Nephron progenitor cell (in vitro differentiated cells): Measurements from ENCODE around the gene RNF111.

Source experiments
- DNase-seq: peaks from one replicate; pipeline ENCODE4 v3.0.0; 2021
- H3K27ac Mint-ChIP-seq: 2 replicates; pipeline ENCODE4 v1.8.0; 2021; ENCODE audit warnings: mild to moderate bottlenecking, moderate library complexity, mixed read lengths
- H3K27me3 Mint-ChIP-seq: 2 replicates; pipeline ENCODE4 v1.8.0; 2021; ENCODE audit warnings: mild to moderate bottlenecking, low read depth, mixed read lengths; ENCODE audit not compliant: poor library complexity
- H3K36me3 Mint-ChIP-seq: 2 replicates; pipeline ENCODE4 v1.8.0; 2021; ENCODE audit warnings: low read depth, mixed read lengths
- H3K4me1 Mint-ChIP-seq: 2 replicates; pipeline ENCODE4 v1.8.0; 2021; ENCODE audit warnings: mixed read lengths
- H3K4me3 Mint-ChIP-seq: 2 replicates; pipeline ENCODE4 v1.8.0; 2021; ENCODE audit warnings: mild to moderate bottlenecking, moderate library complexity, mixed read lengths
- H3K9me3 Mint-ChIP-seq: 2 replicates; pipeline ENCODE4 v1.8.0; 2021; ENCODE audit warnings: mild to moderate bottlenecking, moderate library complexity, mixed read lengths
- TF ChIP-seq, protein P1 (sequence below): fragments of 200-600 bp; sonication (generic); IDR thresholded peaks from 2 replicates; pipeline ENCODE4 v1.5.0; 2021; ENCODE audit warnings: antibody characterized with exemption

RNF111 gene

DNA sequence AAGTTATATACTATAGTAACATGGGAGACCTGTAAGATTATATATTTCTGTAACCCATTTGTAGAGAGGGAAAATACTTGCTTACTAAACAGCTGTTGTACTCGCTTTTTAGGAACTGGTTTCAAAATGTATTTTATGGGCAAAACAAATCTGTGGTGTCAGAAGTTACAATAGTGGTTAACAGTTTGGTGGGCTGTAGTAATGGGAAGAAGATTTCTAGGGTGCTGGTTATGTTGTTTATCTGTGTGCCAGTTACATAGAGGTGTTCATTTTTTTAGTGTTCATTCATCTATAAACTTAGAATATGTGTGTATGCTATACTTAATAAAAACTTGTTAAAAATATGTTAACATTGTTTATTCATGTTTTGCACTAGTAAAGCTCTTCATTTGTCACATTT, 42.1 kb downstream of the RNF111 start:
- Mint-ChIP-seq H3K4me1 (peaks cover 7% of the 10 kb centered on the region), H3K27ac (peak overlapping the region; percentile 23), H3K9me3 (peaks cover under 1% of the 10 kb centered on the region), H3K27me3 (no peaks in the 10 kb centered on the region), H3K36me3 (peaks cover 55% of the 10 kb centered on the region), H3K4me3 (no peak overlapping the region)
- TF ChIP-seq, protein P1, sequence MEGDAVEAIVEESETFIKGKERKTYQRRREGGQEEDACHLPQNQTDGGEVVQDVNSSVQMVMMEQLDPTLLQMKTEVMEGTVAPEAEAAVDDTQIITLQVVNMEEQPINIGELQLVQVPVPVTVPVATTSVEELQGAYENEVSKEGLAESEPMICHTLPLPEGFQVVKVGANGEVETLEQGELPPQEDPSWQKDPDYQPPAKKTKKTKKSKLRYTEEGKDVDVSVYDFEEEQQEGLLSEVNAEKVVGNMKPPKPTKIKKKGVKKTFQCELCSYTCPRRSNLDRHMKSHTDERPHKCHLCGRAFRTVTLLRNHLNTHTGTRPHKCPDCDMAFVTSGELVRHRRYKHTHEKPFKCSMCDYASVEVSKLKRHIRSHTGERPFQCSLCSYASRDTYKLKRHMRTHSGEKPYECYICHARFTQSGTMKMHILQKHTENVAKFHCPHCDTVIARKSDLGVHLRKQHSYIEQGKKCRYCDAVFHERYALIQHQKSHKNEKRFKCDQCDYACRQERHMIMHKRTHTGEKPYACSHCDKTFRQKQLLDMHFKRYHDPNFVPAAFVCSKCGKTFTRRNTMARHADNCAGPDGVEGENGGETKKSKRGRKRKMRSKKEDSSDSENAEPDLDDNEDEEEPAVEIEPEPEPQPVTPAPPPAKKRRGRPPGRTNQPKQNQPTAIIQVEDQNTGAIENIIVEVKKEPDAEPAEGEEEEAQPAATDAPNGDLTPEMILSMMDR, result no peak
- DNase-seq, result no peak

DNA sequence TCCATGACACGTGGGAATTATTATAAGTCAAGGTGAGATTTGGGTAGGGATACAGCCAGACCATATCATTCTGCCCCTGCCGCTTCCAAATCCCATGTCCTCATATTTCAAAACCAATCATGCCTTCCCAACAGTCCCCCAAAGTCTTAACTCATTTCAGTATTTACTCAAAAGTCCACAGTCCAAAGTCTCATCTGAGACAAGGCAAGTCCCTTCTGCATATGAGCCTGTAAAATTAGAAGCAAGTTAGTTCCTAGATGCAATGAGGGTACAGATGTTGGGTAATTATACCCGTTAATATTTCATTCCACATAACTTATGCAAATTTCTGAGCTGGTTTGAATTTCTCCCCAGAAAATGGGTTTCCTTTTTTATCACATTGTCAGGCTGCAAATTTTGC, 47.7 kb downstream of the RNF111 start:
- no peak for DNase-seq
- Mint-ChIP-seq H3K4me1 (peaks cover 7% of the 10 kb centered on the region), H3K27me3 (no peaks in the 10 kb centered on the region), H3K36me3 (peaks cover 91% of the 10 kb centered on the region), H3K4me3 (no peak overlapping the region), H3K9me3 (peaks cover 26% of the 10 kb centered on the region), H3K27ac (no peak overlapping the region)
- TF ChIP-seq, protein P1, result no peak

DNA sequence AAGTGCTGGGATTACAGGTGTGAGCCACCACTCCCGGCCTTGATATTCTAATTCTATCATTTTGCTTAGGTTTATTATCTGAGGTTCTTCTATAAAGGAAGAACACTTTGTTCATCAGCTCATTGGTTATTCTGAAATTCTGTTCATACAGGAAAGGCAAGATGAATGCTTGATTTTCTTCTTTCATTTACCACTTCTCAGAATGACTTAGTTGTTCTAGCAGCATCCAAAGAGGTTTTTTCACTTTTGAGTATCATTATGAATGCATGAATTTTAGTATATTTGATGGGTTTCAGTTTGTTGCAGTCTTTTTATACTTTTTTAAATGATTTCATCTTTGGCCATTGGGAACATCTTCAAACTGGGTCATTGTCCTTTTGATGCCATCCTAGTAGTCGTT, 51.8 kb downstream of the RNF111 start:
- no peaks in the 10 kb centered on the region for H3K27me3 Mint-ChIP-seq
- H3K36me3 Mint-ChIP-seq, result peaks cover 76% of the 10 kb centered on the region
- H3K27ac Mint-ChIP-seq, result no peak overlapping the region
- H3K9me3 Mint-ChIP-seq, result peaks cover 26% of the 10 kb centered on the region
- no peak for DNase-seq
- peaks cover 4% of the 10 kb centered on the region for H3K4me1 Mint-ChIP-seq
- no peak overlapping the region for H3K4me3 Mint-ChIP-seq
- TF ChIP-seq, protein P1, result no peak

DNA sequence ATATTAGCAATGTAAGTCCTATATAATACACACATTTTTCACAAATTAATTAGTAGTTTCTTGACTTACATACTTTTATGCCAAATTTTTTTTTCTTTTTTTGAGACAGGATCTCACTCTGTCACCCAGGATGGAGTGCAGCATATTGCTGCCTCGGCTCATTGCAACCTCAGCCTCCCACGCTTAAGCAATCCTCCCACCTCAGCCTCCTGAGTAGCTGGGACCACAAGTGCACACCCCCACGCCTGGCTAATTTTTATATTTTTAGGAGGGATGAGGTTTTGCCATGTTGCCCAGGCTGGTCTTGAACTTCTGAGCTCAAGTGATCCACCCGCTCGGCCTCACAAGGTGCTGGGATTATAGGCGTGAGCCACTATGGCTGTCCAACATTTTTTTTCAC, 54.6 kb downstream of the RNF111 start:
- no peak for DNase-seq
- Mint-ChIP-seq H3K36me3 (peaks cover 59% of the 10 kb centered on the region), H3K9me3 (peaks cover 4% of the 10 kb centered on the region), H3K27me3 (no peaks in the 10 kb centered on the region), H3K4me3 (no peak overlapping the region), H3K4me1 (peaks cover 4% of the 10 kb centered on the region), H3K27ac (no peak overlapping the region)
- TF ChIP-seq, protein P1, result no peak

DNA sequence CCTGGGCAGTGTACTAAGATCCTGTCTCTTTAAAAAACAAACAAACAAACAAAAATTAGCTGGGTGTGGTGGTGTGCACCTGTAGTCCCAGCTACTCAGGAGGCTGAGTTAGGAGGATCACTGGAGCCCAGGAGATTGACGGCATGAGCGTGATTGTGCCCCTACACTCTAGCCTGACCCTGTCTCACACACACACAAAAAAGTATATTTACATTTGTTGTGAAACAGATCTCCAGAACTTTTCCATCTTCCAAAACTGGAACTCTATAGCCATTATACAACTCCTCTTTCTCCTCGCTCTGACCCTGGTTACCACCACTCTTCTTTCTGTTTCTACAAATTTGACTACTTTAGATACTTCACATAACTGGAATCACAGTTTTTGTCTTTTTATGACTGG, 61.4 kb downstream of the RNF111 start:
- no peaks in the 10 kb centered on the region for H3K4me1 Mint-ChIP-seq
- H3K36me3 Mint-ChIP-seq, result peaks cover 65% of the 10 kb centered on the region
- no peak overlapping the region for H3K4me3 Mint-ChIP-seq
- TF ChIP-seq, protein P1, result no peak
- no peak for DNase-seq
- H3K27me3 Mint-ChIP-seq, result no peaks in the 10 kb centered on the region
- no peak overlapping the region for H3K27ac Mint-ChIP-seq
- H3K9me3 Mint-ChIP-seq, result peaks cover 4% of the 10 kb centered on the region

DNA sequence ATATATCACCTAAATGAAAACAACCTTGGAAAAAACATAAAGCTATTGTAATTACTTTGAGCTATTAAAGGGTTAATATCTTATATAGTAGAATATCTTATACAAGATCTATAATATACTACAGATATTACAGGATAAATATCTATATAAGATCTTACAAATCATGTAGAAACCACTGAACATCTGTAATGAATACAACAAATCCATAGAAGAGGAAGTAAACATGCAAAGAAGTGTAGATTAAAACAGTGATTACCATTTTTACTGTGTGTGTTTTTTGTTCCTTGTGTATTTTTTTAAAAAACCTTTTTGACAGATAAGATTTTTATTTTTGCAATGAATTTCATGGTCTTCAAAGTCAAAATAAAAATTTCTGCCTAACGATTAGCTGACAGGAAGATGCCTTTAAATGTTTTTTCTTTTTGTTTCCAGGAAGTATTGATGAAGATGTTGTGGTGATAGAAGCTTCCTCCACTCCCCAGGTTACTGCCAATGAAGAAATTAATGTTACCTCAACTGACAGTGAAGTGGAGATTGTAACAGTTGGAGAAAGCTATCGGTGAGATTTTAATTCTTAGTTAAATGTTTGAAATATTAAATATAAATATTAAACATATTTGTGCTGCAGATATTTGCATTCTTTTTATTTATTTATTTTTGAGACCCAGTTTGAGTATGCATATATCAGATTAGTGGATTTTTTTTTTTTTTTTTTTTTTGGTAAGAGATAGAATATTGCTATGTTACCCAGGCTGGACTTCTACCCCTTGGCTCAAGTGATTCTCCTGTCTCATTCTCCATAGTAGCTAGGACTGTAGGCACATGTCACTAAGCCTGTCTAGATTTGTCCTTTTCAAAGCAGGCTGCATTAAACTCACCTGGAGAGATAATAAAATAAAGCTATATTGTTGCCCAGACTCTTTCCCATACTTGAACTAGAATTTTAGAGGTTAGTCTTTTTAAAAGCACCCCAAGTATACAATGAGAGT, 64.7 kb downstream of the RNF111 start:
- Mint-ChIP-seq H3K9me3 (peaks cover 4% of the 10 kb centered on the region), H3K27me3 (no peaks in the 10 kb centered on the region), H3K4me3 (no peak overlapping the region), H3K4me1 (no peaks in the 10 kb centered on the region), H3K36me3 (peaks cover 67% of the 10 kb centered on the region), H3K27ac (no peak overlapping the region)
- TF ChIP-seq, protein P1, result no peak
- DNase-seq, result no peak
